ENCODE measurements around the gene NIPAL4.
"Not testable (repeated sequence)": the region's sequence is repeated elsewhere in the genome, so short reads cannot be mapped to it uniquely, and the experiment has no call there.

The NIPAL4 gene

GRCh38 chr5:157481666-157482065, 21.7 kb downstream of the NIPAL4 start:
- H3K27me3 ChIP-seq = no peaks in the 10 kb centered on the region
- TF ChIP-seq CTCF (IDR thresholded peaks at IDR 0.05) = no peak
- no peak overlapping the region for H3K27ac ChIP-seq
- H3K9me3 ChIP-seq = no peaks in the 10 kb centered on the region
- H3K36me3 ChIP-seq = peaks cover 96% of the 10 kb centered on the region
- no peak overlapping the region for H3K4me3 ChIP-seq (ENCODE audit: low read depth in 1 of 2, low read length in 1 of 2)
- H3K4me1 ChIP-seq (ENCODE audit: control insufficient read depth in 1 of 2, insufficient read depth in 1 of 2, low read depth in 1 of 2, low read length in 1 of 2) = peaks cover 9 to 11% of the 10 kb centered on the region in 2 experiments

GRCh38 chr5:157482702-157483101, 22.7 kb downstream of the NIPAL4 start:
- peaks cover 9 to 11% of the 10 kb centered on the region in 2 experiments for H3K4me1 ChIP-seq (ENCODE audit: control insufficient read depth in 1 of 2, insufficient read depth in 1 of 2, low read depth in 1 of 2, low read length in 1 of 2)

GRCh38 chr5:157484768-157485167, 24.8 kb downstream of the NIPAL4 start:
- no peaks in the 10 kb centered on the region for H3K9me3 ChIP-seq
- no peak overlapping the region for H3K27ac ChIP-seq
- H3K36me3 ChIP-seq = peaks cover 99% of the 10 kb centered on the region
- peaks cover 9 to 11% of the 10 kb centered on the region in 2 experiments for H3K4me1 ChIP-seq (ENCODE audit: control insufficient read depth in 1 of 2, insufficient read depth in 1 of 2, low read depth in 1 of 2, low read length in 1 of 2)
- no peak for TF ChIP-seq CTCF (IDR thresholded peaks at IDR 0.05)
- no peaks in the 10 kb centered on the region for H3K27me3 ChIP-seq
- no peak overlapping the region for H3K4me3 ChIP-seq (ENCODE audit: low read depth in 1 of 2, low read length in 1 of 2)

More at GRCh38 chr5:157482702-157483101, 22.7 kb downstream of the NIPAL4 start:
- H3K27ac ChIP-seq; H3K9me3 ChIP-seq; H3K27me3 ChIP-seq; H3K4me3 ChIP-seq (ENCODE audit: low read depth in 1 of 2, low read length in 1 of 2): not testable (repeated sequence)
- peaks cover 96% of the 10 kb centered on the region for H3K36me3 ChIP-seq

GRCh38 chr5:157485340-157485739, 25.3 kb downstream of the NIPAL4 start:
- no peak for TF ChIP-seq CTCF (IDR thresholded peaks at IDR 0.05)
- H3K27ac ChIP-seq = no peak overlapping the region
- H3K4me3 ChIP-seq (ENCODE audit: low read depth in 1 of 2, low read length in 1 of 2) = no peak overlapping the region
- H3K4me1 ChIP-seq (ENCODE audit: control insufficient read depth in 1 of 2, insufficient read depth in 1 of 2, low read depth in 1 of 2, low read length in 1 of 2) = peaks cover 9 to 11% of the 10 kb centered on the region in 2 experiments
- H3K36me3 ChIP-seq = peaks cover 99% of the 10 kb centered on the region
- no peaks in the 10 kb centered on the region for H3K27me3 ChIP-seq
- H3K9me3 ChIP-seq = no peaks in the 10 kb centered on the region

- Histone ChIP-seq H3K36me3 (peaks cover 99% of the 10 kb centered on the region), H3K4me1 (ENCODE audit: control insufficient read depth in 1 of 2, insufficient read depth in 1 of 2, low read depth in 1 of 2, low read length in 1 of 2) (peaks cover 9 to 11% of the 10 kb centered on the region in 2 experiments), H3K9me3 (no peaks in the 10 kb centered on the region), H3K27ac (no peak overlapping the region), H3K27me3 (no peaks in the 10 kb centered on the region), H3K4me3 (ENCODE audit: low read depth in 1 of 2, low read length in 1 of 2) (no peak overlapping the region)
- no peak for TF ChIP-seq CTCF (IDR thresholded peaks at IDR 0.05)
Measured at GRCh38 chr5:157485811-157486210, 25.8 kb downstream of the NIPAL4 start.

- no peak for TF ChIP-seq CTCF (IDR thresholded peaks at IDR 0.05)
- H3K27me3 ChIP-seq = no peaks in the 10 kb centered on the region
- H3K4me3 ChIP-seq (ENCODE audit: low read depth in 1 of 2, low read length in 1 of 2) = no peak overlapping the region
- no peaks in the 10 kb centered on the region for H3K9me3 ChIP-seq
- H3K36me3 ChIP-seq = peaks cover 99% of the 10 kb centered on the region
- no peak overlapping the region for H3K27ac ChIP-seq
- H3K4me1 ChIP-seq (ENCODE audit: control insufficient read depth in 1 of 2, insufficient read depth in 1 of 2, low read depth in 1 of 2, low read length in 1 of 2) = peaks cover 9 to 11% of the 10 kb centered on the region in 2 experiments
Measured at GRCh38 chr5:157486221-157486681, 26.2 kb downstream of the NIPAL4 start.

Data from neutrophil (primary cell).